ENCODE data around the gene TAPT1. TPM values are rescaled to one million over a fixed set of nuclear protein-coding genes. Genes with fewer than 3 reads are reported as not detected.

The TAPT1 gene
- total RNA-seq, 1 donor from 2014 or later, result 23.0 TPM

GRCh38 chr4:16269240-16269639, 43.0 kb upstream of the TAPT1 start:
- TF ChIP-seq CTCF (IDR thresholded peaks at IDR 0.05), result no peak
- no peak for DNase-seq (ENCODE audit: low spot score)
- H3K27me3 Mint-ChIP-seq (ENCODE audit: low read depth), result no peaks in the 10 kb centered on the region
- peaks cover 21% of the 10 kb centered on the region for H3K4me1 Mint-ChIP-seq (ENCODE audit: low read depth)
- H3K36me3 Mint-ChIP-seq (ENCODE audit: low read depth), result no peaks in the 10 kb centered on the region
- H3K9me3 Mint-ChIP-seq (ENCODE audit: low read depth), result no peaks in the 10 kb centered on the region
- H3K27ac Mint-ChIP-seq (ENCODE audit: unreplicated experiment), result peak overlapping the region; percentile 73
- no peak overlapping the region for H3K4me3 Mint-ChIP-seq (ENCODE audit: unreplicated experiment)

DNA sequence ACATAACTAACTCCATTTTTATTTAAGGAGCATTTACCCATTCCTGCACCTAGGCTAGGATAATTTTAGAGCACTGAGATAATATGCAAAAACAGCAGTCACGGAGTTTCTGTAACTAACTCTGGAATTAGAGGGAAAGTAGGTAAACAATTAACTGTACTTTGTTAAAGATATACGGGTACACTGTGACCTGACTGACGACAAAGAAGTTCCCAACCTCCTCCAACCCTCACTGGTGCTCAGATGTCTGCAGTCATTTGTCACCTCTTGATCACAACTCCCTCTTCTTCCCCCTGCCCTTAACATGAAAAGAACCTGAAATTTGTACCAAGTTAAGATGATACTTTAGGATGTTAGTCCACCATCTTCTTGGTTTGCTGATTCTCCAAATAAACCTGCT, 42.0 kb upstream of the TAPT1 start:
- Mint-ChIP-seq H3K4me1 (ENCODE audit: low read depth) (peaks cover 21% of the 10 kb centered on the region), H3K36me3 (ENCODE audit: low read depth) (no peaks in the 10 kb centered on the region), H3K27ac (ENCODE audit: unreplicated experiment) (no peak overlapping the region), H3K27me3 (ENCODE audit: low read depth) (no peaks in the 10 kb centered on the region), H3K4me3 (ENCODE audit: unreplicated experiment) (no peak overlapping the region), H3K9me3 (ENCODE audit: low read depth) (no peaks in the 10 kb centered on the region)
- no peak for TF ChIP-seq CTCF (IDR thresholded peaks at IDR 0.05)
- DNase-seq (ENCODE audit: low spot score), result no peak

DNA sequence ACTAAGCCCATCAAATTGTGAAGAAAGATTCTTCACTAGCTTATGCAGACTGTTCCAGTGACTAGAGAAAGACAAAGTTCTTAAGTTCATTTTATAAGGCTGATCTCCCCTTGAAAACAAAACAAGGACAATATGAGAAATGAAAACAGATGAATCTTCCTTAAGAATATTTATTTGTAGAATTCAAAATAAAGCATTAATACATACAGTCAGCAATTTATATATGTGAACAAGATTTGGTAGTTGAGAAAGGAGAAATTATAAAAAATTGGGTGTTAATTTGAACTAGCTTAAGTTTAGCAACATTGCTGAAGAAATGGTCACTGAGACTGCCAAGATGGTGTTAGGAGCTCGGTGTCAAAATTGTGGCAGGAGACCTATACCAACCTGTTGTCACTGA, 41.4 kb upstream of the TAPT1 start:
- H3K27ac Mint-ChIP-seq (ENCODE audit: unreplicated experiment), result no peak overlapping the region
- H3K36me3 Mint-ChIP-seq (ENCODE audit: low read depth), result no peaks in the 10 kb centered on the region
- H3K4me1 Mint-ChIP-seq (ENCODE audit: low read depth), result peaks cover 21% of the 10 kb centered on the region
- no peak for DNase-seq (ENCODE audit: low spot score)
- no peaks in the 10 kb centered on the region for H3K9me3 Mint-ChIP-seq (ENCODE audit: low read depth)
- no peaks in the 10 kb centered on the region for H3K27me3 Mint-ChIP-seq (ENCODE audit: low read depth)
- no peak overlapping the region for H3K4me3 Mint-ChIP-seq (ENCODE audit: unreplicated experiment)
- no peak for TF ChIP-seq CTCF (IDR thresholded peaks at IDR 0.05)

DNA sequence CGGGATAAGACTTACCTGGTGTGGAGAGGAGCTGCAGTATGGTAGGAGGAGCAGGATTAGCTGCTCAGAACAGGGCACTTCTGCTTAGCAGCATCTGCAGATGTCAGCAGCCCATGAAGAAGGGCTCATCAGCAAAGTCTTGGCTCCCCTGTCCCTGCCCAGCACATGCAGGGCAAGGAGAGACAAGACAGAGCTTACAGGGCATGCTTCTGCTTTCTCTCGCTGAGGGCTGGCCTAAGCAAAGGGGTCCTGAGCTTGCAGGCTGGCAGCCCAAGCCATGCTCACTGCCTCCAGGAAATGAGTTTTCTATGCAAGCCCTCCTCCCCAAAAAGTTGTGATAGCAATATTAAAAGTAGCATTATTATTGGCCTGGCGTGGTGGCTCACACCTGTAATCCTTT, 39.5 kb upstream of the TAPT1 start:
- TF ChIP-seq CTCF (IDR thresholded peaks at IDR 0.05), result no peak
- Mint-ChIP-seq H3K4me3 (ENCODE audit: unreplicated experiment) (no peak overlapping the region), H3K36me3 (ENCODE audit: low read depth) (peaks cover 1% of the 10 kb centered on the region), H3K27ac (ENCODE audit: unreplicated experiment) (no peak overlapping the region), H3K27me3 (ENCODE audit: low read depth) (no peaks in the 10 kb centered on the region), H3K4me1 (ENCODE audit: low read depth) (peaks cover 20% of the 10 kb centered on the region), H3K9me3 (ENCODE audit: low read depth) (no peaks in the 10 kb centered on the region)
- no peak for DNase-seq (ENCODE audit: low spot score)

DNA sequence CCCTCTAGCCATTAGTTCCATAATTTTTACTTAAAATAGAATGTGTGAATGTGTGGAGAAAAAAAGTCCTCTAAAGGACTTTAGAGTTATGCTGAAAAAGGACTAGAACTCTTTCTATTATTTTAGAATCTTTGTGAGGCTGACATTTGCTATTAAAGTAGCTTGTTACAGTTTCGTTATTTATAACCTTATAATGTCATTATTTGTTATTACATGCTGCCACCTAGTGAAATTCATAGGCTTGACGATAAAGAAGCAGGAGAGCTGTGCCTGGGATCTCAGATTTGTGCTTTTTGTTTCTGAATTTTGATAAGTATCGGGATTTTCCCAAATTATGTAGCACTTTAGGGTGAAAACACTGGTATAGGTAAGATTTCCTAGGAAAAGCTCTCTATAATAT, 38.5 kb upstream of the TAPT1 start:
- Mint-ChIP-seq H3K27me3 (ENCODE audit: low read depth) (no peaks in the 10 kb centered on the region), H3K4me3 (ENCODE audit: unreplicated experiment) (no peak overlapping the region), H3K27ac (ENCODE audit: unreplicated experiment) (no peak overlapping the region), H3K9me3 (ENCODE audit: low read depth) (no peaks in the 10 kb centered on the region), H3K4me1 (ENCODE audit: low read depth) (peaks cover 9% of the 10 kb centered on the region), H3K36me3 (ENCODE audit: low read depth) (peaks cover 3% of the 10 kb centered on the region)
- peak; percentile 88 for TF ChIP-seq CTCF (IDR thresholded peaks at IDR 0.05)
- DNase-seq (ENCODE audit: low spot score), result no peak
